ENCODE results near the gene TRAPPC8. TPM values are rescaled to one million over a fixed set of nuclear protein-coding genes. Genes with fewer than 3 reads are reported as not detected.

Gene TRAPPC8
- total RNA-seq, 1 donor from 2014 or later = 51.5 TPM

DNA sequence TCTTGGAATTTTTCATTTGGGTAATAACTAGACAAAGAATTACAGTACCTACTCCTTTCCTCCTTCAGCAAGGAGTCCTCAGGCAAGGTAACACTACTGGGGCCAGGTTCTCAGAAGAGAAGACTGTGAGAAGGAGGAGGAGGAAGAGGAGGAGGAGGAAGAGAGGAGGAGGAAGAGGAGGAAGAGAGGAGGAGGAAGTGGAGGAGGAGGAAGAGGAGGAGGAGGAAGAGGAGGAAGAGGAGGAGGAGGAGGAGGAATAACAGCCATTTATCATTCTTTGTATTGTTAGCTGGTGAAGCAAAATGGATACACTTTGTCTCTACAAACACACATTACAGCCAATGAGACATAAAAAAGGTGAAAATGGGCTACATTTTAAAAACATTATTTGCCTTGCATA lies 149.4 kb downstream of the TRAPPC8 start:
- no peaks in the 10 kb centered on the region for H3K36me3 ChIP-seq
- H3K27ac ChIP-seq = no peak overlapping the region
- H3K27ac Mint-ChIP-seq = no peak overlapping the region
- no peaks in the 10 kb centered on the region for H3K36me3 Mint-ChIP-seq
- no peak overlapping the region for H2AFZ ChIP-seq (replicated peaks)
- no peak overlapping the region for H3K9ac ChIP-seq
- H4K20me1 ChIP-seq (ENCODE audit: low read depth) = no peaks in the 10 kb centered on the region
- peaks cover 7% of the 10 kb centered on the region for H3K4me1 Mint-ChIP-seq
- H3K4me1 ChIP-seq = no peaks in the 10 kb centered on the region
- no peaks in the 10 kb centered on the region for H3F3A ChIP-seq (ENCODE audit: low read depth)
- no peaks in the 10 kb centered on the region for H3K9me3 ChIP-seq (ENCODE audit: low read depth)
- H3K27me3 Mint-ChIP-seq (ENCODE audit: insufficient read depth, low read depth) = peaks cover 3% of the 10 kb centered on the region
- H3K79me2 ChIP-seq (ENCODE audit: low read depth) = no peaks in the 10 kb centered on the region
- H3K9me3 Mint-ChIP-seq = no peaks in the 10 kb centered on the region
- H3K4me2 ChIP-seq = no peak overlapping the region
- H3K4me3 Mint-ChIP-seq = no peak overlapping the region
- no peak overlapping the region for H3K4me3 ChIP-seq
- no peak for DNase-seq (ENCODE audit: low spot score)
- TF ChIP-seq, protein P1, sequence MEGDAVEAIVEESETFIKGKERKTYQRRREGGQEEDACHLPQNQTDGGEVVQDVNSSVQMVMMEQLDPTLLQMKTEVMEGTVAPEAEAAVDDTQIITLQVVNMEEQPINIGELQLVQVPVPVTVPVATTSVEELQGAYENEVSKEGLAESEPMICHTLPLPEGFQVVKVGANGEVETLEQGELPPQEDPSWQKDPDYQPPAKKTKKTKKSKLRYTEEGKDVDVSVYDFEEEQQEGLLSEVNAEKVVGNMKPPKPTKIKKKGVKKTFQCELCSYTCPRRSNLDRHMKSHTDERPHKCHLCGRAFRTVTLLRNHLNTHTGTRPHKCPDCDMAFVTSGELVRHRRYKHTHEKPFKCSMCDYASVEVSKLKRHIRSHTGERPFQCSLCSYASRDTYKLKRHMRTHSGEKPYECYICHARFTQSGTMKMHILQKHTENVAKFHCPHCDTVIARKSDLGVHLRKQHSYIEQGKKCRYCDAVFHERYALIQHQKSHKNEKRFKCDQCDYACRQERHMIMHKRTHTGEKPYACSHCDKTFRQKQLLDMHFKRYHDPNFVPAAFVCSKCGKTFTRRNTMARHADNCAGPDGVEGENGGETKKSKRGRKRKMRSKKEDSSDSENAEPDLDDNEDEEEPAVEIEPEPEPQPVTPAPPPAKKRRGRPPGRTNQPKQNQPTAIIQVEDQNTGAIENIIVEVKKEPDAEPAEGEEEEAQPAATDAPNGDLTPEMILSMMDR (IDR thresholded peaks at IDR 0.05) = no peak
- TF ChIP-seq EZH2 (IDR thresholded peaks at IDR 0.05) (no peak), EZH2phosphoT487 (IDR thresholded peaks at IDR 0.05) (no peak)
- no peaks in the 10 kb centered on the region for H3K27me3 ChIP-seq

DNA sequence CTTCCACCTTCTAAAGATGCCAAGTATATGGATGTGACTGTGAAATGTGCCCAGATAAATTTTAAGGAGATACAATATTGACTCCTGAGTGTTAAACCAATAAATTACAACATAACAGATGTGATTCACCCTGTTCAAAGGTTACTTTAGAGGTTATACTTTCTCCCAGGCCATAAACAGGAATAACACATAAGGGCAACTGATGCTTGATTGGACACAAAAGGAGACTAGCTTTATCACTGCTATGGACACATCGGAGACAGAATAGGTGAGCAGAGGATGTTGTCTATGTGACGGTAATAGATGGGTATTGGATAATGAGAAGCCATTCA lies 150.4 kb downstream of the TRAPPC8 start:
- no peak for DNase-seq (ENCODE audit: low spot score)
- Histone ChIP-seq H3K4me1 (no peaks in the 10 kb centered on the region), H3K27me3 (no peaks in the 10 kb centered on the region), H3F3A (ENCODE audit: low read depth) (no peaks in the 10 kb centered on the region), H3K4me2 (no peak overlapping the region), H4K20me1 (ENCODE audit: low read depth) (no peaks in the 10 kb centered on the region), H3K36me3 (no peaks in the 10 kb centered on the region), H3K9me3 (ENCODE audit: low read depth) (no peaks in the 10 kb centered on the region), H3K9ac (no peak overlapping the region), H3K27ac (no peak overlapping the region), H3K79me2 (ENCODE audit: low read depth) (no peaks in the 10 kb centered on the region), H3K4me3 (no peak overlapping the region), H2AFZ (replicated peaks) (no peak overlapping the region)
- H3K9me3 Mint-ChIP-seq = no peaks in the 10 kb centered on the region
- H3K36me3 Mint-ChIP-seq = no peaks in the 10 kb centered on the region
- TF ChIP-seq EZH2 (IDR thresholded peaks at IDR 0.05) = no peak
- peaks cover 7% of the 10 kb centered on the region for H3K4me1 Mint-ChIP-seq
- H3K4me3 Mint-ChIP-seq = no peak overlapping the region
- peaks cover 3% of the 10 kb centered on the region for H3K27me3 Mint-ChIP-seq (ENCODE audit: insufficient read depth, low read depth)
- H3K27ac Mint-ChIP-seq = no peak overlapping the region

DNA sequence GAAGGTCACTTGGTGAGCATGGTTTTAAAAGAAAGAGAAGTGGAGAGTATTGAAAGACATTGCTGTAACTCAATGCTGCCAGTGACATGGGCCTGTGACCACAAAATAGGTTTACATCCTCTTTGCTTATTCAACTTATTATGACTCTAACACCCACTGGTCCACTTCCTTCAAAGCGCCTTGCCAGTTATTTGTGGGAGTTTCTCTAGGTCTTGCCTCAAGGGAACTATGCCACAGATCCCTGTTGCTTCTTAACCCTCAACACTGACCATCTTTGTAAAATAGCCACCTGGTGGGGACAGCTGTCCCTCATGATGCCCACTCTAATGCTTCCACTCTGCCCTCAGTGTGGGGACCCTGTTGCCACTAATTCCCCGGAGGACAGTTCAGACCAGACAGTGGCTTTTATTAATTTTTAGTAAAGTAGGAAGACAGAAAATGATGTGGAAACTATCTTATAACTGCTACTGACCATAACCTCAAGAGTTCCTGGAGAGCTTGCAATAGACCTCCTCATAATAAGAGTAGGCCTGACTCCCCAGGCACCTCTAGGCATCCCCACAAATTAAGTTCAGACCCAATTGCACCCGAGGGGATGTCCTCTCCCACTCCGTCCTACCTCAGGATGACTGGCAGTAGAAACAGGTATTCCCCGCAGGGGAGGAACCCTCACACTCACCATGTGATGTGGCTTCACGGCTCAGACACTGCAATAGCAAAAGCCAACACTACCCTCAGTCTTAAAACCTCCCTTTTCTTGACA lies 150.9 kb downstream of the TRAPPC8 start:
- H2AFZ ChIP-seq (replicated peaks) = no peak overlapping the region
- H3K4me1 ChIP-seq = no peaks in the 10 kb centered on the region
- H3K79me2 ChIP-seq (ENCODE audit: low read depth) = no peaks in the 10 kb centered on the region
- H3K9ac ChIP-seq = no peak overlapping the region
- TF ChIP-seq, protein P1 (IDR thresholded peaks at IDR 0.05) = no peak
- TF ChIP-seq EZH2 (IDR thresholded peaks at IDR 0.05) = no peak
- TF ChIP-seq EZH2phosphoT487 (IDR thresholded peaks at IDR 0.05) = no peak
- no peaks in the 10 kb centered on the region for H3K36me3 ChIP-seq
- no peak overlapping the region for H3K4me2 ChIP-seq
- H3K9me3 ChIP-seq (ENCODE audit: low read depth) = no peaks in the 10 kb centered on the region
- no peak for DNase-seq (ENCODE audit: low spot score)
- H3K4me1 Mint-ChIP-seq = peaks cover 7% of the 10 kb centered on the region
- no peak overlapping the region for H3K27ac ChIP-seq
- H3F3A ChIP-seq (ENCODE audit: low read depth) = no peaks in the 10 kb centered on the region
- H3K27me3 Mint-ChIP-seq (ENCODE audit: insufficient read depth, low read depth) = peaks cover 3% of the 10 kb centered on the region
- H3K9me3 Mint-ChIP-seq = no peaks in the 10 kb centered on the region
- H3K27ac Mint-ChIP-seq = no peak overlapping the region
- no peak overlapping the region for H3K4me3 ChIP-seq
- H3K4me3 Mint-ChIP-seq = no peak overlapping the region
- H3K36me3 Mint-ChIP-seq = no peaks in the 10 kb centered on the region
- H3K27me3 ChIP-seq = no peaks in the 10 kb centered on the region
- H4K20me1 ChIP-seq (ENCODE audit: low read depth) = no peaks in the 10 kb centered on the region

DNA sequence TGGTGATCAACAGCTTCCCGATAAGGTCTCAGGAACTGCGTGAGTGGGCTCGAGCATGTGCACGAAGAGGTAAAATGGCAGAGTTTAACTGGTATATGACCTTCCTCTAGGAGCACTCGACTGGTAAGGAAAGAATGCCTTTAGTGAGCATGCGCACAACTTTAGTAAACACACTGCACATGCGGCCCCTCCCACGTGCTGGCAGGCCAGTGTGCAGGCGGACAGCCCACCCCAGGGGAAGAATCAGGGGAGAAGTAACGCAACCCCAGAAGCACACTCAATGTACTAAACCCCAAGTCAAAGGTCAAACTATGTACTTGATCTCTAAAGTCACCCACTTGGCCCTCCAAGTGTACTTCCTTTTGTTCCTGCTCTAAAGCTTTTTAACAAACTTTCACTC lies 153.5 kb downstream of the TRAPPC8 start:
- H2AFZ ChIP-seq (replicated peaks) = no peak overlapping the region

More for the DNA sequence above, 153.5 kb downstream of the TRAPPC8 start:
- no peak overlapping the region for H3K9ac ChIP-seq
- Mint-ChIP-seq H3K4me3 (no peak overlapping the region), H3K4me1 (peaks cover 5% of the 10 kb centered on the region), H3K36me3 (no peaks in the 10 kb centered on the region), H3K9me3 (no peaks in the 10 kb centered on the region), H3K27me3 (ENCODE audit: insufficient read depth, low read depth) (peaks cover 3% of the 10 kb centered on the region), H3K27ac (no peak overlapping the region)
- H3K27ac ChIP-seq = no peak overlapping the region
- H3K4me3 ChIP-seq = no peak overlapping the region
- H3K4me1 ChIP-seq = no peaks in the 10 kb centered on the region
- H3K79me2 ChIP-seq (ENCODE audit: low read depth) = no peaks in the 10 kb centered on the region
- TF ChIP-seq EZH2 (IDR thresholded peaks at IDR 0.05) (no peak), EZH2phosphoT487 (IDR thresholded peaks at IDR 0.05) (no peak)
- TF ChIP-seq, protein P1 (IDR thresholded peaks at IDR 0.05) = no peak
- DNase-seq (ENCODE audit: low spot score) = no peak
- H3K9me3 ChIP-seq (ENCODE audit: low read depth) = no peaks in the 10 kb centered on the region
- no peak overlapping the region for H3K4me2 ChIP-seq
- H3K27me3 ChIP-seq = no peaks in the 10 kb centered on the region
- H3F3A ChIP-seq (ENCODE audit: low read depth) = no peaks in the 10 kb centered on the region
- H4K20me1 ChIP-seq (ENCODE audit: low read depth) = no peaks in the 10 kb centered on the region
- no peaks in the 10 kb centered on the region for H3K36me3 ChIP-seq

Measured in neural progenitor cell (in vitro differentiated cells).